Gastroesophageal sphincter (tissue), 4 donors: Measurements from ENCODE around the gene CRACR2A. TPM values are rescaled to one million over a fixed set of nuclear protein-coding genes. Genes with fewer than 3 reads are reported as not detected.

Experiments
- ATAC-seq: fragments of 150-250 bp; one replicate; pipeline ENCODE4 v1.9.1; 2016; ENCODE audit warnings: mild to moderate bottlenecking, moderate library complexity
- H3K27ac ChIP-seq, 4 donors: fragments of 200-600 bp; sonication (generic) in 3 of 4; 1 replicate in 3 of 4; 2 replicates in 1 of 4; pipeline ENCODE4 v1.5.1; 2016 to 2019
- H3K27me3 ChIP-seq: fragments of 200-600 bp; sonication (generic); one replicate; pipeline ENCODE4 v1.5.1; 2019
- H3K36me3 ChIP-seq, 2 donors: fragments of 200-600 bp; sonication (generic); one replicate each; pipeline ENCODE4 v1.5.1; 2019; ENCODE audit warnings: control low read depth in 1 of 2
- H3K4me1 ChIP-seq, 3 donors: fragments of 200-600 bp; sonication (generic); 1 replicate in 2 of 3; 2 replicates in 1 of 3; pipeline ENCODE4 v1.5.1; 2016 to 2019; ENCODE audit warnings: control low read depth in 2 of 3
- H3K4me3 ChIP-seq, 2 donors: fragments of 200-600 bp; sonication (generic); one replicate each; pipeline ENCODE4 v1.5.1; 2019; ENCODE audit warnings: mild to moderate bottlenecking in 1 of 2, moderate library complexity in 1 of 2
- H3K9me3 ChIP-seq, 3 donors: fragments of 200-600 bp; sonication (generic); one replicate each; pipeline ENCODE4 v1.5.1; 2017 to 2019; ENCODE audit warnings: control low read depth in 2 of 3
- CTCF ChIP-seq, 4 experiments: fragments of 200-600 bp in 2 of 4; fragments of 450-650 bp in 2 of 4; sonication (generic) in 1 of 4; IDR thresholded peaks; one replicate each; pipeline ENCODE4 v1.5.1; 2017 to 2019; ENCODE audit warnings: antibody characterized with exemption in 4 of 4, mild to moderate bottlenecking in 2 of 4, moderate library complexity in 2 of 4
- EP300 ChIP-seq: sonication (generic); formaldehyde crosslinking; IDR thresholded peaks from one replicate; pipeline ENCODE4 v1.6.1; 2017; ENCODE audit warnings: antibody characterized with exemption, mild to moderate bottlenecking
- POLR2A ChIP-seq, 2 donors: fragments of 450-650 bp; IDR thresholded peaks; one replicate each; pipeline ENCODE4 v1.6.1; 2017; ENCODE audit warnings: antibody characterized with exemption in 2 of 2, mild to moderate bottlenecking in 2 of 2, moderate library complexity in 1 of 2
- POLR2AphosphoS5 ChIP-seq: sonication (generic); formaldehyde crosslinking; IDR thresholded peaks from one replicate; pipeline ENCODE4 v1.6.1; 2017; ENCODE audit warnings: antibody characterized with exemption
- WGBS, 2 donors: methylation state at CpG; one replicate each; pipeline ENCODE4 v1.1.5; 2018; ENCODE audit warnings: low coverage in 1 of 2; 5-methylcytosine and 5-hydroxymethylcytosine counted together
- total RNA-seq, 4 donors: library from RNA; depleted of rRNA; stranded (reverse); fragments of >200 nt; gene quantifications; one replicate each; pipeline ENCODE4 v1.1.0, GENCODE V29; 2016

The CRACR2A gene
- total RNA-seq, 4 donors from 2014 or later: 2.2 to 5.4 (median 3.0) TPM

GRCh38 chr12:3673981-3674708, 78.8 kb downstream of the CRACR2A start:
- no peak for ATAC-seq

GRCh38 chr12:3672113-3672509, 80.8 kb downstream of the CRACR2A start:
- Histone ChIP-seq H3K9me3 (no peaks in the 10 kb centered on the region), H3K4me1 (no peaks in the 10 kb centered on the region), H3K27ac (no peak overlapping the region), H3K4me3 (no peak overlapping the region), H3K27me3 (no peaks in the 10 kb centered on the region), H3K36me3 (peaks cover 0 to 18% of the 10 kb centered on the region in 2 donors)
- no peak for ATAC-seq
- WGBS, 2 donors: 43% methylated on average over 2 of the region's 2 CpGs; no CpG with 5 or more reads in 1 of the 2 donors
- TF ChIP-seq POLR2AphosphoS5 (no peak), POLR2A (IDR thresholded peaks at IDR 0.05) (no peak), CTCF (IDR thresholded peaks at IDR 0.05) (no peak), EP300 (no peak)

More at GRCh38 chr12:3673981-3674708, 78.8 kb downstream of the CRACR2A start:
- WGBS, 2 donors: 79 to 100% methylated on average over 2 to 9 of the region's 9 CpGs
- no peak for TF ChIP-seq POLR2A (IDR thresholded peaks at IDR 0.05)
- no peak for TF ChIP-seq EP300
- TF ChIP-seq CTCF (IDR thresholded peaks at IDR 0.05): no peak
- no peaks in the 10 kb centered on the region for H3K27me3 ChIP-seq
- no peak overlapping the region for H3K4me3 ChIP-seq
- no peak overlapping the region for H3K27ac ChIP-seq
- H3K4me1 ChIP-seq: no peaks in the 10 kb centered on the region
- H3K9me3 ChIP-seq: no peaks in the 10 kb centered on the region
- H3K36me3 ChIP-seq: peaks cover 0 to 32% of the 10 kb centered on the region in 2 donors

- TF ChIP-seq EP300: no peak
- no peak for TF ChIP-seq CTCF (IDR thresholded peaks at IDR 0.05)
- TF ChIP-seq POLR2A (IDR thresholded peaks at IDR 0.05): no peak
- TF ChIP-seq POLR2AphosphoS5: no peak
- Histone ChIP-seq H3K27ac (no peak overlapping the region), H3K4me1 (no peaks in the 10 kb centered on the region), H3K9me3 (no peaks in the 10 kb centered on the region), H3K36me3 (peaks cover 0 to 18% of the 10 kb centered on the region in 2 donors), H3K27me3 (no peaks in the 10 kb centered on the region), H3K4me3 (no peak overlapping the region)
- WGBS, 2 donors: 92% methylated on average over 4 of the region's 4 CpGs; no CpG with 5 or more reads in 1 of the 2 donors
- no peak for ATAC-seq
These were observed 81.4 kb downstream of the CRACR2A start for GRCh38 chr12:3671330-3672112.

- Histone ChIP-seq H3K27ac (no peak overlapping the region), H3K36me3 (peaks cover 0 to 18% of the 10 kb centered on the region in 2 donors), H3K27me3 (no peaks in the 10 kb centered on the region), H3K9me3 (no peaks in the 10 kb centered on the region), H3K4me1 (no peaks in the 10 kb centered on the region), H3K4me3 (no peak overlapping the region)
- ATAC-seq: no peak
- WGBS, 2 donors: 100% methylated on average over 1 to 2 of the region's 5 CpGs
- TF ChIP-seq POLR2AphosphoS5 (no peak), CTCF (IDR thresholded peaks at IDR 0.05) (no peak)
These were observed 82.8 kb downstream of the CRACR2A start for GRCh38 chr12:3670083-3670620.
